Measurements from ENCODE around the gene FTSJ3. TPM values are rescaled to one million over a fixed set of nuclear protein-coding genes. Genes with fewer than 3 reads are reported as not detected.
A peak's percentile ranks its signal among the peaks of the same experiment; 100 is the strongest.

Gene FTSJ3
- total and polyA plus RNA-seq, 10 of the 15 experiments (the other 5 are each of a cell fraction or from before 2014, with no cell fraction given), result 17.2 to 79.2 (median 50.4) TPM

GRCh38 chr17:63832014-63832413 lies 4.6 kb upstream of the FTSJ3 start:
- Histone ChIP-seq H3K36me3 (ENCODE audit: control insufficient read depth in 2 of 2, insufficient read depth in 2 of 2, low read length in 1 of 2) (peaks cover 33 to 48% of the 10 kb centered on the region in 2 experiments), H3K9me3 (replicated peaks; ENCODE audit: control insufficient read depth, insufficient read depth, low read length) (no peaks in the 10 kb centered on the region), H2AFZ (ENCODE audit: control insufficient read depth, low read depth, low read length) (no peak overlapping the region), H3K4me1 (ENCODE audit: control insufficient read depth, insufficient read depth, low read length) (peaks cover 10% of the 10 kb centered on the region), H3K9ac (ENCODE audit: control insufficient read depth, insufficient read depth, low read length) (no peak overlapping the region), H3K27me3 (replicated peaks in 1 of 2; ENCODE audit: control insufficient read depth in 2 of 2, insufficient read depth in 2 of 2, low read length in 1 of 2) (no peaks in the 10 kb centered on the region), H3K79me2 (ENCODE audit: control insufficient read depth, insufficient read depth, low read length) (peaks cover 31% of the 10 kb centered on the region), H3K4me3 (no peak overlapping the region), H3K4me2 (ENCODE audit: control insufficient read depth, insufficient read depth) (no peak overlapping the region), H3K27ac (ENCODE audit: control insufficient read depth, insufficient read depth) (no peak overlapping the region), H4K20me1 (ENCODE audit: control insufficient read depth, insufficient read depth) (no peaks in the 10 kb centered on the region)
- TF ChIP-seq E2F8 (IDR thresholded peaks at IDR 0.05; ENCODE audit: low read depth, partially characterized antibody) (no peak), POLR2A (IDR thresholded peaks at IDR 0.05; ENCODE audit: low read depth, low read length) (peak; percentile 39; the same call in 1 of the 2 replicates)
- ChIA-PET CTCF (interaction anchor here (0.6 to 0.8 kb wide), 2 partner anchors 8 to 401 kb away, joined by 3 read pairs; no protein-coding TSS in a partner anchor), RAD21 (ENCODE audit: unreplicated experiment) (no interaction called here), POLR2A (interaction anchor here (0.6 kb wide), 1 partner anchor 52 kb away, joined by 3 read pairs; no protein-coding TSS in a partner anchor), SMC1A (ENCODE audit: uncharacterized antibody, unreplicated experiment) (no interaction called here)
- BruUV-seq (replicated peaks), result no TSS peak
- DNase-seq (ENCODE audit: low read depth, low spot score) (no peak), FAIRE-seq (no peak), ATAC-seq (no peak)
- intact Hi-C loops (cut with micrococcal nuclease; ENCODE audit: unreplicated experiment), result no loop called here
- WGBS (ENCODE audit: insufficient coverage, insufficient replicate concordance, low lambda C conversion rate, missing lambda C conversion rate), result 96% methylated on average over 5 of the region's 5 CpGs
- in situ Hi-C loops (cut with MboI), result loop anchor here (25.0 kb wide), 1 partner anchor 395 kb away; the partner anchor contains the start of gene CYB561

GRCh38 chr17:63831505-63831904 lies 4.0 kb upstream of the FTSJ3 start:
- ChIA-PET CTCF (interaction anchor here (0.6 kb wide), 1 partner anchor 49 kb away, joined by 3 read pairs; no protein-coding TSS in a partner anchor), RAD21 (ENCODE audit: unreplicated experiment) (no interaction called here), POLR2A (interaction anchor here (0.6 kb wide), 1 partner anchor 51 kb away, joined by 3 read pairs; no protein-coding TSS in a partner anchor), SMC1A (ENCODE audit: uncharacterized antibody, unreplicated experiment) (no interaction called here)
- FAIRE-seq (no peak), ATAC-seq (no peak), DNase-seq (ENCODE audit: low read depth, low spot score) (no peak)
- Histone ChIP-seq H3K79me2 (ENCODE audit: control insufficient read depth, insufficient read depth, low read length) (peaks cover 34% of the 10 kb centered on the region), H2AFZ (ENCODE audit: control insufficient read depth, low read depth, low read length) (no peak overlapping the region), H3K4me3 (no peak overlapping the region), H3K4me1 (ENCODE audit: control insufficient read depth, insufficient read depth, low read length) (peaks cover 10% of the 10 kb centered on the region), H3K27me3 (replicated peaks in 1 of 2; ENCODE audit: control insufficient read depth in 2 of 2, insufficient read depth in 2 of 2, low read length in 1 of 2) (no peaks in the 10 kb centered on the region), H3K9me3 (replicated peaks; ENCODE audit: control insufficient read depth, insufficient read depth, low read length) (no peaks in the 10 kb centered on the region), H3K9ac (ENCODE audit: control insufficient read depth, insufficient read depth, low read length) (no peak overlapping the region), H3K36me3 (ENCODE audit: control insufficient read depth in 2 of 2, insufficient read depth in 2 of 2, low read length in 1 of 2) (peaks cover 31 to 48% of the 10 kb centered on the region in 2 experiments), H4K20me1 (ENCODE audit: control insufficient read depth, insufficient read depth) (no peaks in the 10 kb centered on the region), H3K4me2 (ENCODE audit: control insufficient read depth, insufficient read depth) (no peak overlapping the region), H3K27ac (ENCODE audit: control insufficient read depth, insufficient read depth) (no peak overlapping the region)
- TF ChIP-seq ZNF24 (IDR thresholded peaks at IDR 0.05) (no peak), POLR2A (IDR thresholded peaks at IDR 0.05; ENCODE audit: low read depth, low read length) (0 out of 2 replicates have a peak, but pooled peaks have one; percentile 10)
- no TSS peak for BruUV-seq (replicated peaks)
- intact Hi-C loops (cut with micrococcal nuclease; ENCODE audit: unreplicated experiment), result no loop called here
- WGBS (ENCODE audit: insufficient coverage, insufficient replicate concordance, low lambda C conversion rate, missing lambda C conversion rate), result 44% methylated on average over 8 of the region's 8 CpGs
- in situ Hi-C loops (cut with MboI), result loop anchor here (25.0 kb wide), 1 partner anchor 394 kb away; the partner anchor contains the start of gene CYB561
